HG03060 (cell line): ENCODE results near the gene SYNDIG1.

Experiments
- ATAC-seq: cut with Tn5 transposase; IDR thresholded peaks from one replicate; pipeline ENCODE4 v1.9.1; 2021; ENCODE audit warnings: low read depth, moderate number of reproducible peaks; ENCODE audit not compliant: unreplicated experiment

The SYNDIG1 gene

DNA sequence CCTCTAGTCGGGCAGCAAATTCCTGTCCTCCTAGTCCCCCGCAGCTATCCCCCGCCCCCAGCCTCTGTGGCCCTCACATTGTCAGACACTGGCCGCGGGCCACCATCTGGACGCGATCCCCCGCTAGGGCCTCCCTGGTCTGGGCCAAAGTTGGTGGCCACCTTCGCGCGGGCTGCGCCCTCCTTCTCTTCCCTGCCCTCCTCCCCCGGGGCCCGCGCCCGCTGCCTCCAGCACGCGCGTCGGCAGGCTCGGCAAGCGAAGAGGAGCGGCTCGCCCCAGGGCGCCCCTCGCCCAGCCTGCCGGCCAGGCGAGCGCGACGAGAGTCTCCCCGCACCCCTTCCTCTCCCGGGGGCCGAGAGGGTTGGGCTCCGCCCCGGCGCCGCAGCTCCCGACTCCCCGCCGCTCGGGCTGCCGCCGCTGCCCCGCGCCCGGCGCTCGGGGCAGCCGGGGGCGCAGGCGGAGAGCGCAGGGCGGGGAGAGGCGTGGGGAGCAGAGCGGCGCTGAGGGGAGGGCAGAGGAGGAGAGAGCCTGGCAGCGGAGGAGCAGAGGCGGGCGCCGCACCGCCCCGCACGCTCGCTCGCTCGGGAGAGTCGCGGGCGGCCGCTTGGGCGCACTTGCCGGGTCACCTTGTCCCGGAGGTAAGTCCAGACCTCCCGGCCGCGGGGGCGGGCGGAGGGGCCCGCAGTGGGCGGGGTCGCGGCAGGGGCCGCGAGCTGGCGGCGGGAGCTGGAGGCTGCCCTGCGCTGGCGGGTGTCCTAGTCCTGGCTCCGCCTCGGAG lies at the start of gene SYNDIG1:
Gene SYNDIG1 (plus strand): TSS at position 514 of the 778 bp plus-strand sequence. CDS start 73,469 bp downstream, outside the sequence.
- ATAC-seq: no peak

DNA sequence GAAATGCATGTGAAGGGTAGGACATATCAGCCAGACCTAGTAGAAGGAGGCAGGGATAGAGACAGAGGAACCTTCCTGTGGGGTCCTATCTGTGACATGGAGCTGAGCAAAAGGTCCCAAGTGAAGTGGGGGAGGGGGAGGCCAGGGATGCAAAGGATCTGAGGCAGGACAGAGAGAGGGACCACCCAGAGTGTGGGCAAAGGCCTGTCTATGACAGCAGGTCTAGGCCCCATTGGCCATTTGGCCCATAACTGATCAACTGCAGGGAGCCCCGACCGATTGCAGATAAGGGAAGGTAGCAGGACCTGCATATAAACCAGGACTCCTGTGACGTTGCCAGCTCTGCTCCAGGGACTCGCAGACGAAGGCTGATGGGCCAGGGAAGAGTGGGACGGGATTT lies 49.6 kb upstream of the SYNDIG1 start:
- no peak for ATAC-seq

DNA sequence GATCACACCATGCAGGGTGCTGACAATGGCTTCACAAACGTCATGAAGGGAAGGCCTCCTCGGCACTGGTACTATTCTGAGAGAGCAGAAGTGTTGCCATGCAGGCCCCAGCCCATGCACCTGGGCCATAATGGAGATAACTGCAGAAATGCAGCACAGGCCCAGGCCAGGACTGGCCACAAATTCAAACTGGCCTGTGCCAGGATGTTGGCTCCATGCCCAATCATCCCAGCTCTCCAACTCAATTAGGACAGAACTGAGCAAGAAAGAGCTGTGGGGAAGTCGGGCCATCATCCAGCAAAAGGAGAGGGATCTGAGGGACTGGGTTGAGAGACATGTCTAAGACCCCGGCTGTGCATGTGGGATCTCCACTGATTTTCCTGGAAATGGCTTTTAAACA lies 48.9 kb upstream of the SYNDIG1 start:
- no peak for ATAC-seq

DNA sequence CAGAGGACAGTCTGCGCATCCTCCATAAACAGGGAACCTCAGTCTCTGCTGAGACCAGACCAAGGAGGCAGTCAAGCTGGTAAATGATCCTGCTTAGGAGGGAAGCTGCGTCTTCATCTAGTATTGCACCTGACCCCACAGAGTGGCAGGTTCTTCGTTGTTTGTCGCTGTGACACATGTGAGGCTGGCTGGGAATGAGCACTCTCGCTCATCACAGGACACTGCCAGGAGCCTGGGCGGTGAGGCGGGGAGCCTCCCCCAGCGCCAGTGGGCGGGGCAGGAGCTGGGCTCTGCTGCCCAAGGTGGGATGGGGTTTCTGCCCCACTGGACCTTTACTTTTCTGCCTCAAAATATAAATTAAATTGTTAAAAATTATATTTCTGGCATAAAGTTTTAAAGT lies 48.4 kb upstream of the SYNDIG1 start:
- ATAC-seq: no peak

DNA sequence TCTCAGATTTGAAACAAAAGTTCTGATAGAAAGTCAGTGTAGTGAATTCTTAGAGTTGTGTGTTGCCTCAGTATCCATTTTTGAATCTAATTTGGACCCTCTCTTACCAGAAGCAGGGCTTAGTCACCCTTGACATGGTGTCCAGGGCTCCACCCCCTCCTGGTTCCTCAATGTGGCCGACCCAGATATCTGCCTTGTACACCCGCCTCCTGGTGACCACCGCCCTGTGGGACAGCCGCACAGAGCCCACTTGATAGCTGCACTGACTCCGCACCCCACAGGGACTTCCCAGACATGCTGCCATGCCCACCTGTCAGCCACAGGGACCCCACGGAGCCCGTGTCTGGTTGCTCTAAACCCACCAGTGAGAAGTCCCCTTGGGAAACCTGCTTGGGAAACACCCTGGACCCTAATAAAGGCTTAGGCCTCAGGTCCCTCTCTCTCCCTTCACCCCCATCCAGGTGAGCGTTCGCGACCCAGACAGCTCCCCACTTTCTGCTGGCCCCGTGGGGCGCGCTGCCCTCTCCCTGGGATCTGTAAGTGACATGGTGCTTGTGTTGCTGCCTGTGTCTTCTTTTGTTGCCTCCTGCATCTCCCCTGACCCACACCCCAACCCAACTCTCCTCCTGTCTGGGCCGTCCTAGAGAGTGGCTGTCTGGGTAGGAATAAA lies 47.2 kb upstream of the SYNDIG1 start:
- ATAC-seq: no peak

DNA sequence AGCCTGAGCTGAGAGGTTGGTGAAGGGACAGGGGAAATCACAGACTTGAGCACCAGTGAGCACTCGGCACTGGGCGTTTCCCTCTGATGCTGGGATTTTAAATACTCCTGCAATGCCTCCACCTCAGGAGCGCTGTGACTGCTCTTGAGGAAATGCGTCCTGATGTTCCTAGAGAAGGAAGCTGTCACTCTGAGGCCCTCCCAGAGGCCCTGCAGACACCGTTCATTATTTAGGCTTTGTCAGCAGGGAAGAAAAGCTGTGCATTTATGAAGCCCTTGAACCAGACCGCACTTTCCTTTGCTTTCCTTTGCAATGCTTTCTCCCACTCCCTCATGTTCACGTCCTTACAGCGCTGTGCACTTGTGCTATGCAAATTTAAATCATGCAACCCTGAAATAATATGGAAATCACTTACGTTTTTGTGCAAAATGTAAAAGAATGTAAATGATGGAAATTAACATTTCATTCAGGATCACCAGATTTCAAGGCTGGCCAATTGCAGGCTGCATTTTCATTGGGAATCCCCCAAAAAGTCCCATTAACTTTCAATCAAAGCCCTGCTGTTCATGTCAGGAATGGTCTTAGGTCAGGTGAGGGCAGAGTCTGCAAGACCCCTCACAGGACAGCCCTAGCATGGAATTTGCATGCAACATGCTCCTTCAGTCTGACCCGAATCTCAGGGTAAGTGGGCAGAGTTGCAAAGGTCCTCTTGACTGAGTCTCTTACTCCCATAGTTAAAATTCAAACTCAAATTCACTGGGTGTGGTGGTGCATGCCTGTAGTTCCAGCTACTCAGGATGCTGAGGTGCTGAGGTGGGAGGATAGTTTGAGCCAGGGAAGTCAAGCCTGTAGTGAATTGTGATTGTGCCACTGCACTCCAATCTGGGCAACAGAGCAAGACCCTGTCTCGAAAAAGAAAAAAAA lies 45.8 kb upstream of the SYNDIG1 start:
- ATAC-seq: no peak

DNA sequence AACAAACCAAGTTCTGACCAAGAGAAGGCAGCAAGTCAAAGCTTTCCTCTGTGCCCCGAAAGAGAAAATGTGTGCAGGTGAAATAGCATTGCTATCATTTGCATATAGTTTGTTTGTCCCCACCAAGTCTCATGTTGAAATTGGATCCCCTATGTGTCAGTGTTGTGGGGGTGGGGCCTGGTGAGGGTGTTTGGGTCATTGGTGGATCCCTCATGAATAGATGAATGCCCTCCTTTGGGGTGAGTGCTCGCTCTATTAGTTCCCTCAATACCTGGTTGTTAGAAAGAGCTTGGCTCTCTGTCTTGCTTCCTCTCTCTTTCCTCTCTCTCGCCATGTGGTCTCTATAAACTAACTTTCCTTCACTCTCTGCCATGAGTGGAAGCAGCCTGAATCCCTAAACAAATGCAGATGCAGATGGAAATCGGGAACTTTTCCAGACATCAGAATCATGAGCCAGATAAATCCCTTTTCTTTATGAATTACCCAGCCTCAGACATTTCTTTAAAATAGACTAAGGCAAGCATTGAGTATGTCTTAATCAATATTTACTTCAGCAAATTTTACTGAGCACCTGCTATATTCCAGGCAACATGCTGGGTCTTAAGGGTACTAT lies 43.8 kb upstream of the SYNDIG1 start:
- ATAC-seq: no peak

DNA sequence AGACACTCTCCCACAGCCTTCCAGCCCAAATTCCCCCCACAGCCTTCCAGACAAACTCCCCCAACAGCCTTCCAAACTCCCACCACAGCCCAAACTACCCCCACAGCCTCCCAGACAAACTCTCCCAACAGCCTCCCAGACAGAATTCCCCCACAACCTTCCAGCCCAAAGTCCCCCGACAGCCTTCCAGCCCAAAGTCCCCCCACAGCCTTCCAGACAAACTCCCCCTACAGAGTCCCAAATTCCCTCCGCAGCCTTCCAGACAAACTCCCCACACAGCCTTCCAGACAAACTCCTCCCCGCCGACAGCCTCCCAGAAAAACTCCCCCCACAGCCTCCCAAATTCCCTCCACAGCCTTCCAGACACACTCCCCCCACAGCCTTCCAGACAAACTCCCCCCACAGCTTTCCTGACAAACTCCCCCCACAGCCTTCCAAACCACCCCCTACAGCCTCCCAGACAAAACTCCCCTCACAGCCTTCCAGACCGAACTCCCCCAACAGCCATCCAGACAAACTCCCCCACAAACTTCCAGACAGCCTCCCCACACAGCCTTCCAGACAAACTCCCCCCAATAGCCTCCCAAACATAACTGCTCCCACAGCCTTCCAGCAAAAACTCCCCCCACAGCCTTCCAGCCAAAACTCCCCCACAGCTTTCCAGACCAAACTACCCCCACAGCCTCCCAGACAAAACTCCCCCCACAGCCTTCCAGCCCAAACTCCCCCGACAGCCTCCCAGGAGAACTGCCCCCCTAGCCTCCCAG lies 38.0 kb upstream of the SYNDIG1 start:
- no peak for ATAC-seq

DNA sequence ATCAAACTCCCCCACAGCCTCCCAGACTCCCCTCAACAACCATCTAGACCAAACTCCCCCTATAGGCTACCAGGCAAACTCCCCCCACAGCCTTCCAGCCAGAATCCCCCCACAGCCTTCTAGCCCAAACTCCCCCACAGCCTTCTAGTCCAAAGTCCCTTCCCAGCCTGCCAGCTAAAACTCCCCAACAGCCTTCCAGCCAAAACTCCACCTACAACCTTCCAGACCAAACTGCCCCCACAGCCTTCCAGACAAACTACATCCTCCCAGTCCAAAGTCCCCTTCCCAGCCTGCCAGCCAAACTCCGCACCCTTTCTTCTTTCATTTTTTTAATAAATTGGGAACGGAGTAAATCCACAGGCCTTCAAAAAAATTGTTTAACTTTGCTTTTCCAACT lies 37.4 kb upstream of the SYNDIG1 start:
- no peak for ATAC-seq

DNA sequence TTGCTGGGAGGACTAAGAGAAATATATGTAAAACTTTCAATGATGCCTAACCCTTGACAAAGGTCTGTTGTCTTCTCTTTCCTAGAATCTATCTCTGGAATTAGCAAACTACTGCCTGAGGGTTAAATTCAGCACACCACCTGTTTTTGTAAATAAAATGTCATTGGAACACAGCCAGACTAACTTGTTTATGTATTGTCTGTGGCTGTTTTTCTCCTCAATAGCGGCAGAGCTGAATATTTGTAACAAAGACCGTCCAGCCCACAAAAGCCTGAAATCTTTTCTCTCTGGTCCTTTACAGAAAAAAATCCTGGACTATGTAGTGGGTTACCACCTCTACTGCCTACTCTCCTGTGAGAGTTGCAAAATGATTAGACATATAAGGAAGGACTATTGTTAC lies 33.3 kb upstream of the SYNDIG1 start:
- ATAC-seq: no peak

DNA sequence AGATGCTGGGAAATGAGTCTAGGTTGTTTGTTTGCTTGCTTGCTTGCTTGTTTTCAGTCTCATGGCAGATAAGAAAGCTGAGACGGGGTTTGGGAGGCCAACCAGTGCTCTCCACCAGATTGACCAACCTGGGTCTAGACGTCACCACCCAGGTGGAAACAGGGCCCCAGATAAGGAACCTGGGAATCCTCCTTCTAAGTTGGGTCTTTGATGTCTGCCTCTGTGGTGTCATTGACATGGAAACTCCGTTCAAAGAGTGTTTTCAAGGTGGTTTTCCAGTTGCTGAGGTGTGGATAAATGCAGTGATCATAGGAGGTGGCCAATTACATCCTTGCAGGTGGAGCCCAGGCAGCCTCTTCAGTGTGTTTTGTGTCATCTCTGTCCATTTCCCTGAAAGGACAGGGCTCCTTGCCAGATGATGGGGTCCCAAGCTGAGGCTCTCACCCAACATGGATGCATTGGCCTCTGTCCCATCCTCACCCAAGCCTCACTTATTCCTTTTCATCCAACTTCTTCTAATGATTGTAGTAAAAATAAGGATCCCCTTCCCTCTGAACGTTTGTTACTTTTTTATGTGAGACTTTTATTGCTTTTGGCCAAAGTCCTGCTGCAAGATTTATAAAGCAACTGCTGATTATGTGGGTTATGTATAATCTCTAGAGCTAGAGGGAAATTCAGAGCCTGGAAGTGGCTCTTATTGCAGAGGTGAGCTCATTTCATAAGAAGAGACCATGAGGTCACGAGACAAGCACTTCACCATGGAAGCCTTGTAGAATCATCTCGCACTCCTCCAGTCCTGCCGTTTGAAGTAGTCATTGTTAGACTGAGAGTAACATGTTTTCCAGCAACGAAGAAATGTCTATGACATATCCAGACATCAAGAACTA lies 32.0 kb upstream of the SYNDIG1 start:
- no peak for ATAC-seq

DNA sequence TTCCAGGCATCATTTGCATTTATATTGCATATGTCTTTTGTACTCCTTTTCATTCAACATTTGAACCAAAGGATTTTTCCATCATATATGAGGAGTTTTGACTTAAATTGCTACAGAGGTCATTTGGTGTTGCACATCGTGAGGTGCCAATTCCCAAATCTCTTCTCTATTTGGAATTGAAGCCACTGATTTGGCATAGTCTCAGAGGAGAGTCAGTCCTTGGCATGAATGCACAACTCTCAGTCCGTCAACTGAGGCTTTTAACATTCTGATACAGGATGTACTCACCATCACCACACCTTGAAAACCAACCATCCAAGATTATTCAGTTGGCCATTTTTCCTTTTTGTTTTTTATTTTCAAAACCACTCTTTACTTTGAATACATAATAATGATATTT lies 31.1 kb upstream of the SYNDIG1 start:
- no peak for ATAC-seq

DNA sequence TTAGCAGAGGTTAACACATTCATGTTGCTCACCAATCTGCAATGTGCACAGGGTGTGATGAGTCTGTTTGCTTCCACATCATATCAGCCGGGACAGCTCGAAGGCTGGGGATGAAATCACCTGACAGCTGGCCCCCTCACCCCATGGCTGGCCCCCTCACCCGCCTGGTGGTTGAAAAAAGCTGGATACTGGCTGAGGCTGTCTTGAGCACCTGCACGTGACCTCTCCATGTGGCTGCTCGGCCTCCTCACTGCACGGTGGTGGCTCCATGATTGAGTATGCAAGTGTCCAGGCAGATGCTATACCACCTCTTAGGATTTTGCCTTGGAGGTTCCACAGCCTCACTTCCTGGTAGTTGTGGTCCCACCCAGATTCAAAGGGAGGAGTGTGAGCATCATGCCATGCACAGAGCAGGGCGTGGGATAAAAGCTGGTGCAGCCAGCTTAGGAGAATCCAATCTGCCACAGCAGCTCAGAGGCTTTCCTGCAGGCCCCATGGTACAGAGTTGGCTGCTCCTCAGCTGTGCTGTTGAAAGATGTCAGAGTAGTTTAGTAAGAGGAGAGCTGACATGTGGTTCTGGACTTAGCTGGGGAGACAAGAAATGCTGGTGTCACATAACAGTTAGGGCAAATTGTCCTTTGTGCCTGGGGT lies 29.6 kb upstream of the SYNDIG1 start:
- ATAC-seq: no peak

DNA sequence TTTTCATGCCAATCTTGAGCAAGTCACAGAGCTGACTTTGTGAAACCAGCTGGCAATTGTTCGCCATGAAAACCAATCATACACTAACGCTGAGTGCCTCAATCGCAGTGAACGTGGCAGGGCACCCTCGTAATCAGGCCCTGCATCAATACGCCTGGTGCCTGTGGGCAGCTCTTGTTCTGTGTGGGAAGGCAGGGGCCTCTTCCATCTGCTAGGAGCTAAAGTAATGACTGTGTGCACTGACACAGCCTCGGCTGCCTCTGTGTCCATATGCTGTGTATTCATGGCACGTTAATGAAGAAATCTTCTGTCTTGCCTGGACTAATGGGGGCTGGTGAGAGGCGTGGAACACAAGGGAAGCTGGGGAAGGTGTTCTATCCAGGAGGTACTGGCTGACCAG lies 27.8 kb upstream of the SYNDIG1 start:
- ATAC-seq: no peak

DNA sequence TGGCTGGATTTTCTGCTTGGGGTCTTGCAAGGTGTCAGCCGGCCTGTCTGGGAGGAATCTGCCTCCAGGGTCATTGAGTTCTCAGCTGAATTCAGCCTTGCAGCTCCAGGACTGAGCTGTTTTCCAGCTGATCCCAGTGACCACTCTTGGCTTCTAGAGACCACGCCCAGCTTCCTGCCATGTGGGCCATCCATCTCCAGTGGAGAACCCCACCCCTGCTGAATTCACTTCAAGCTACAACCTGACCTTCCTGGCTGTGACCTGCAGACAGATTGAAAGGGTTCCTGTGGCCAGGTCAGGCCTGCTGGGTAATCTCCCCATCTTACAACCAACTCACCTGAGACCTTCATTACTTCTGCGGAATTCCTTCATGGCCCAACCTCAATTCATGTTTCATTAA lies 26.5 kb upstream of the SYNDIG1 start:
- no peak for ATAC-seq

DNA sequence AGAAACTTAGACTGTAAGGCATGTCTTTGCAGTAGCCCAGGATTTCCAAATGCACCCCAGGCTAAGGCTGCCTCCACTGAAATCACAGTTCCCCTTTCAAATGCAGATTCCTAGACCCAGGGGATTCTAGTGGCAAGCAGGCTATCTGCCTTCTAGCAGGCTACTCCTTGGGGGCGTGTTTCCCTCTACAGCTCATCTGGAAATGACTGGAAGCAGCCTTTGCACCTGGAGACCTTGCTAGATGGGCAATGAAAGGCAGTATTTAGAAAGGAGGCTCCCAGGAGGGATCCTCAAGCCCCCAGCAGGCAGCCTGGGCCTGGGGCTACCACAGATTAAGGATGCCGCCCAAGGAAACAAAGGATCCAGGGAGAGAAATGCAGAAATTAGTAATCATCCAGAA lies 26.0 kb upstream of the SYNDIG1 start:
- no peak for ATAC-seq

DNA sequence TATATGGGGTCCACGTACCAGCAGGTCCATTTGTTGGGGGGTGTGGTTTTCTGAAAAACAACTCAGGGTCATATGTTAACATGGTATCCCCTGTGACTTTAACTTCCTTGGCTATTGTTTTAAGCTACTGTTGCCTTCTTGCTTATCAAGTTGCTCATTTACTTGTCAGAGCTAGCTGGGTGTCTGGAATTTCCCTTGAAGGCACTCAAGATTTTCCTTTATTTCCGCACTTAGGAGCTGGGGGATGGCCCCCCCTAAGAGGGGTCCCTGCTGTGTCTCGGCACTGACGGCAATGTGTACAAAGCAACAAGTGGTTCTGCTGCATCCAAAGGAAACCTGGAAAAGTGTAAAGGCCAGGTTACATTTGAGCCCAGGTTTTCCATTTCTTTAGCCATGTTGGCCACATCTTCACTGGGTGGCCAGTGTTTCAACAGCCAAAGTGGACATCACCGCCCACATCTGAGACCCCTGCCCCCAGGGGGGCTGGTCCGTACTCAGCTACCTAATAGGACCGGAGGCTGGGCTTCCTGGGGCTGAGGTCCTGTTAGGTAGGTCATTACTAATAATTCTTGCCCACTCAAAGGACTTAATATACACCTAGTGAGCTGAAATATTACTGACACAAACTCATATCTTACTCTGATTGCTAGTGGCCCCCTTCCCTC lies 24.8 kb upstream of the SYNDIG1 start:
- ATAC-seq: no peak
